NT2/D1 (cell line): ENCODE results near the gene CATSPERD.

Experiments
- SUZ12 ChIP-seq: IDR thresholded peaks from 2 replicates; pipeline ENCODE4 v1.6.1; 2011; ENCODE audit not compliant: insufficient read length, insufficient read depth; ENCODE audit errors: extremely low read depth
- YY1 ChIP-seq: IDR thresholded peaks from 2 replicates; pipeline ENCODE4 v1.6.1; 2011; ENCODE audit not compliant: insufficient read length, insufficient read depth
- ZNF274 ChIP-seq: IDR thresholded peaks from 2 replicates; pipeline ENCODE4 v1.6.1; 2011; ENCODE audit warnings: mild to moderate bottlenecking, low read depth, low read length

GRCh38 chr19:5786593-5787408 is 66.4 kb downstream of the CATSPERD start:
- TF ChIP-seq YY1 (no peak), ZNF274 (no peak), SUZ12 (no peak)
